ENCODE results near the gene NARF. TPM values are rescaled to one million over a fixed set of nuclear protein-coding genes. Genes with fewer than 3 reads are reported as not detected.

The NARF gene
- total RNA-seq, 5 donors from 2014 or later (not counting 1 experiment from before 2014, with no cell fraction given), result 85.7 to 113 (median 101) TPM

DNA sequence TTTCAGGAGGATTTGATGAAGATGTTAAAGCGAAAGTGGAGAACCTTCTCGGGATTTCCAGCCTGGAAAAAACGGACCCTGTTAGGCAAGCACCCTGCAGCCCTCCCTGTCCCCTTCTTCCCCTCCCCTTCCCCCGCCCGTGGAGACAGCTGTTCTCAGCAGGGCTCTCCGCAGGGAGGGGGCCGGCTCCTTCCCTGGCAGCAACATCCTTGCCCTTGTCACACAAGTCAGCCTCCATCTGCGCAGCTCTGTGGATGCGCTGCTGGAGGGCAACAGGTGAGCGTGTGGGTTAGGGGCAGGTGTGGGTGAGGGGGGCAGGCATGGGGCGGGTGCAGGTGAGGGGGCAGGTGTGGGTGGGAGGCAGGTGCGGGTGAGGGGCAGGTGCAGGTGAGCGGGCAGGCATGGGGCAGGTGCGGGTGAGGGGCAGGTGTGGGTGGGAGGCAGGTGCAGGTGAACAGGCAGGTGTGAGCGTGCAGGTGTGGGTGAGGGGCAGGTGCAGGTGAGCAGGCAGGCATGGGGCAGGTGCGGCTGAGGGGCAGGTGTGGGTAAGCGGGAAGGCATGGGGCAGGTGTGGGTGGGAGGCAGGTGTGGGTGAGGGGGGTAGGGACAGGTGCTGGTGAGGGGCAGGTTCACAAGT, 17.4 kb upstream of the NARF start:
- no peak for DNase-seq
- Mint-ChIP-seq H3K4me1 (peaks cover 0 to 8% (median 5%) of the 10 kb centered on the region in 3 donors), H3K27me3 (no peaks in the 10 kb centered on the region), H3K9me3 (no peaks in the 10 kb centered on the region), H3K36me3 (no peaks in the 10 kb centered on the region), H3K27ac (no peak overlapping the region), H3K4me3 (no peak overlapping the region)
- 87% methylated on average over 6 of the region's 17 CpGs for WGBS (ENCODE audit: insufficient coverage)
- H3K27ac ChIP-seq (ENCODE audit: low read length), result no peak overlapping the region
- no peaks in the 10 kb centered on the region for H3K9me3 ChIP-seq
- POLR2A ChIA-PET, result no interaction called here
- CTCF ChIA-PET, result no interaction called here
- peaks cover 47 to 56% of the 10 kb centered on the region in 2 donors for H3K36me3 ChIP-seq (ENCODE audit: control insufficient read depth in 2 of 2, extremely low read depth in 1 of 2, insufficient read depth in 1 of 2, low read length in 1 of 2)
- H3K4me1 ChIP-seq (ENCODE audit: control insufficient read depth in 1 of 2, extremely low read depth in 1 of 2, insufficient read depth in 2 of 2, low read length in 2 of 2), result peaks cover 0 to 22% of the 10 kb centered on the region in 2 experiments
- no peak overlapping the region for H3K4me3 ChIP-seq (ENCODE audit: control insufficient read depth in 1 of 2, extremely low read depth in 1 of 2, low read length in 1 of 2)
- no peaks in the 10 kb centered on the region for H3K27me3 ChIP-seq (replicated peaks in 1 of 2; ENCODE audit: control insufficient read depth in 2 of 2, extremely low read depth in 1 of 2, insufficient read depth in 2 of 2, low read length in 1 of 2)
- no peak for ATAC-seq (replicated peaks in 1 of 4)

DNA sequence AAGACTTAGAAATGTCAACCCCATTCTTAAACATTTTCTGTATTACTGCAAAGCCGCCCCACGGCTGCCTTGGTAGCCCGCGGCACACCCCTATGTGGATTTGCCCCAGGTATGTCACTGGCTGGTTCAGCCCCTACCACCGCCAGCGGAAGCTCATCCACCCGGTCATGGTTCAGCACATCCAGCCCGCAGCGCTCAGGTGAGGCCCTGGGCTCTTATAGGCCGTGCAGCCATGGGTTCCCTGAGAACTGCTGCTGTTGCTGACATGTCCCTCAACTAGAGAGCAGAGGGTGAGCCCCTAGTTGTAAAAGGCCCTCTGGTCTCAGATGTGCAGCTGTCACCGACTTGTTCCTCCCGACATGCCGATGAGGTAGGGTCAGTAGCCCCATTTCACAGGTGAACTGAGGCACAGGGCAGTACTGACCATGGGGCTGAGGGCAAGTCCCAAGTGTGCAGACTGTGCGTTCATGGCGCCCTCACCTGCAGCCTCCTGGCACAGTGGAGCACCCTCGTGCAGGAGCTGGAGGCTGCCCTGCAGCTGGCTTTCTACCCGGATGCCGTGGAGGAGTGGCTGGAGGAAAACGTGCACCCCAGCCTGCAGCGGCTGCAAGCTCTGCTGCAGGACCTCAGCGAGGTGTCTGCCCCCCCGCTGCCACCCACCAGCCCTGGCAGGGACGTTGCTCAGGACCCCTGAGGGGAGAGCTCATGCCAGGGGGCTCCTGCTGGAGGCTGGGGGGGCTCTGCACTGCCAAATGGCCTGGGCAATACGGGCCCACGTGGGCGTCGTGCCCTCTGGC, 16.7 kb upstream of the NARF start:
- Mint-ChIP-seq H3K9me3 (no peaks in the 10 kb centered on the region), H3K4me3 (no peak overlapping the region), H3K36me3 (no peaks in the 10 kb centered on the region), H3K27me3 (no peaks in the 10 kb centered on the region), H3K4me1 (peaks cover 0 to 15% (median 12%) of the 10 kb centered on the region in 3 donors), H3K27ac (no peak overlapping the region)
- ATAC-seq (replicated peaks in 1 of 4), result no peak
- H3K36me3 ChIP-seq (ENCODE audit: control insufficient read depth in 2 of 2, extremely low read depth in 1 of 2, insufficient read depth in 1 of 2, low read length in 1 of 2), result peaks cover 40 to 57% of the 10 kb centered on the region in 2 donors
- H3K27ac ChIP-seq (ENCODE audit: low read length), result no peak overlapping the region
- DNase-seq, result no peak
- no peaks in the 10 kb centered on the region for H3K27me3 ChIP-seq (replicated peaks in 1 of 2; ENCODE audit: control insufficient read depth in 2 of 2, extremely low read depth in 1 of 2, insufficient read depth in 2 of 2, low read length in 1 of 2)
- no peak overlapping the region for H3K4me3 ChIP-seq (ENCODE audit: control insufficient read depth in 1 of 2, extremely low read depth in 1 of 2, low read length in 1 of 2)
- ChIA-PET CTCF (no interaction called here), POLR2A (interaction anchor here in 1 of 2 donors (0.5 kb wide), 1 partner anchor 349 kb away, joined by 8 read pairs; no protein-coding TSS in a partner anchor)
- peaks cover 0 to 30% of the 10 kb centered on the region in 2 experiments for H3K4me1 ChIP-seq (ENCODE audit: control insufficient read depth in 1 of 2, extremely low read depth in 1 of 2, insufficient read depth in 2 of 2, low read length in 2 of 2)
- H3K9me3 ChIP-seq, result no peaks in the 10 kb centered on the region
- 87% methylated on average over 26 of the region's 27 CpGs for WGBS (ENCODE audit: insufficient coverage)

DNA sequence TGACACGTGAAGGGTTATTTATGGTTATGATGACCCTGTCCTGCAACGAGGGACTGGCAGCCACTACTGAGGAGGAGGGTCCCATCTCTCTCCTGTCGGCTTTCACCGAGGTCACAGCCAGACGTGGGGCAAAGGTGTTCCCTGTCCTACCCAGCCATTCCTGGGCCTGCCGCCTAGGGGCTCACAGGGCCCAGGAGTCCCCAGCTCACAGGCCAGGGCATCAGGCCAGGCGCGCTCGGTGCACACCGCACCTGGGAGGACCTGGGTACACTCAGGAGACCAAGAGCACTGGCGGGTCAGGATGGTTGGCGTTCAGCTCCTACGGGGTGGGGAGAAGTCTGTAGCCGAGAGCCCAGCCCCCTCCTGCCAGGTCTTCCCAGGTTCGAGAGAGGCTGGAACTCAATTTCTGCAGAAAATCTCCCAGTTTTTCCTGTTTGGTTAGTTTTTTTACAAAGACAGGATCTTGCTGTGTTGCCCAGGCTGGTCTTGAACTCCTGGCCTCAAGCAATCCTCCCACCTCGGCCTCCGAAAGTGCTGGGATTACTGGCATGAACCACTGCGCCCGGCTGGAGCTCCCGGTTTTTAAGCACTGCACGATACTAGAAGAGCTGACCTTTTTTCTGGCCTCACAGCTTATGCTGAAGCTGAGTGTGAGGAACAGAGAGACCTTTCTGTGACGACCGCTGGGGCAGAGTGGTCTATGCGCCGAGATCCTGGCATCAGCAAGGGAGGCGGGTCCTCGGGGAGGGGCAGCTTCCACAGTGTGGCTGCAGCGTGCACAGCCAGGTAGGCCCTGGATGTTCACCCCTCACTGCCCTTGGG, 15.7 kb upstream of the NARF start:
- H3K9me3 ChIP-seq, result no peaks in the 10 kb centered on the region
- no peak overlapping the region for H3K4me3 ChIP-seq (ENCODE audit: control insufficient read depth in 1 of 2, extremely low read depth in 1 of 2, low read length in 1 of 2)
- H3K27me3 Mint-ChIP-seq, result no peaks in the 10 kb centered on the region
- H3K27ac Mint-ChIP-seq, result no peak overlapping the region
- no peak for ATAC-seq (replicated peaks in 1 of 4)
- peaks cover 33 to 54% of the 10 kb centered on the region in 2 donors for H3K36me3 ChIP-seq (ENCODE audit: control insufficient read depth in 2 of 2, extremely low read depth in 1 of 2, insufficient read depth in 1 of 2, low read length in 1 of 2)
- 88% methylated on average over 20 of the region's 28 CpGs for WGBS (ENCODE audit: insufficient coverage)
- H3K27me3 ChIP-seq (replicated peaks in 1 of 2; ENCODE audit: control insufficient read depth in 2 of 2, extremely low read depth in 1 of 2, insufficient read depth in 2 of 2, low read length in 1 of 2), result no peaks in the 10 kb centered on the region
- H3K27ac ChIP-seq (ENCODE audit: low read length), result no peak overlapping the region
- H3K9me3 Mint-ChIP-seq, result no peaks in the 10 kb centered on the region
- peaks cover 5 to 19% (median 17%) of the 10 kb centered on the region in 3 donors for H3K4me1 Mint-ChIP-seq
- no peak for DNase-seq
- CTCF ChIA-PET, result no interaction called here
- POLR2A ChIA-PET, result no interaction called here
- no peak overlapping the region for H3K4me3 Mint-ChIP-seq
- H3K4me1 ChIP-seq (ENCODE audit: control insufficient read depth in 1 of 2, extremely low read depth in 1 of 2, insufficient read depth in 2 of 2, low read length in 2 of 2), result peaks cover 0 to 32% of the 10 kb centered on the region in 2 experiments
- no peaks in the 10 kb centered on the region for H3K36me3 Mint-ChIP-seq

DNA sequence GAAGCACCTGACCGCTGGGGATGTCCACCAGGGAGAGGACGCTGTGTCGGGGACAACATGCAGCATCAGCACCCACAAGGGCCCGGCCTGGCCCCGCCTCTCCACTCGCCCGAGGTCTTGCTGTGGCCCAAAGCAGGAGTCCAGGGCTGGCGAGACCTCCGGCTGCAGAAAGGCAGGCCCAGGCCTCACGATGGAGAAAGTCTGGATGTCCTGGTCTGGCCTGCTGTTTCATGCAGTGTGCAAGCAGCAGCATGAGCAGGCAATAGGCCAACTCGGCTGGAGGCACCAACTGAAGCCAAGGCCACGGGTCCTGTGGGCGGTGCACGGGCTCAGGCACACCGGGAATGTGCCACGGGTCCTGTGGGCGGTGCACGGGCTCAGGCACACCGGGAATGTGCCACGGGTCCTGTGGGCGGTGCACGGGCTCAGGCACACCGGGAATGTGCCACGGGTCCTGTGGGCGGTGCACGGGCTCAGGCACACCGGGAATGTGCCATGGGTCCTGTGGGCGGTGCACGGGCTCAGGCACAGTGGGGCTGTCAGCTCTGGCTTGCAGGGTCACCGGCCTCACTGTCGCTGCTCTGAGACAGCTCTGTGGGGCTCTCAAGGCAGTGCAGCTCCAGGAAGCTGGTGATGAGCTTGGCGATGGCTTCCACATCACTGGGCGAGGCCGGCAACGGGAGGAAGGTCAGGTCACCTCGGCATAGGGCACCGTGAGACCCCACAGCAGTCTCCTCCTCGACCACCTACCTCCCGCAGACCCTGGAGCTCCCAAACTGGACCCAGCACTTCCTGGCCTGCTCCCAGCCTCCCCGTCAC, 14.9 kb upstream of the NARF start:
- no peak overlapping the region for H3K27ac ChIP-seq (ENCODE audit: low read length)
- Mint-ChIP-seq H3K9me3 (no peaks in the 10 kb centered on the region), H3K36me3 (no peaks in the 10 kb centered on the region), H3K27me3 (no peaks in the 10 kb centered on the region), H3K4me3 (no peak overlapping the region), H3K27ac (no peak overlapping the region), H3K4me1 (peaks cover 5 to 21% (median 18%) of the 10 kb centered on the region in 3 donors)
- ATAC-seq (replicated peaks in 1 of 4) (no peak), DNase-seq (no peak)
- POLR2A ChIA-PET, result no interaction called here
- 94% methylated on average over 29 of the region's 40 CpGs for whole genome bisulfite sequencing (ENCODE audit: insufficient coverage)
- CTCF ChIA-PET, result no interaction called here
- no peaks in the 10 kb centered on the region for H3K9me3 ChIP-seq
- H3K4me1 ChIP-seq (ENCODE audit: control insufficient read depth in 1 of 2, extremely low read depth in 1 of 2, insufficient read depth in 2 of 2, low read length in 2 of 2), result peaks cover under 1 to 36% of the 10 kb centered on the region in 2 experiments
- peaks cover 35 to 57% of the 10 kb centered on the region in 2 donors for H3K36me3 ChIP-seq (ENCODE audit: control insufficient read depth in 2 of 2, extremely low read depth in 1 of 2, insufficient read depth in 1 of 2, low read length in 1 of 2)
- no peak overlapping the region for H3K4me3 ChIP-seq (ENCODE audit: control insufficient read depth in 1 of 2, extremely low read depth in 1 of 2, low read length in 1 of 2)
- no peaks in the 10 kb centered on the region for H3K27me3 ChIP-seq (replicated peaks in 1 of 2; ENCODE audit: control insufficient read depth in 2 of 2, extremely low read depth in 1 of 2, insufficient read depth in 2 of 2, low read length in 1 of 2)

DNA sequence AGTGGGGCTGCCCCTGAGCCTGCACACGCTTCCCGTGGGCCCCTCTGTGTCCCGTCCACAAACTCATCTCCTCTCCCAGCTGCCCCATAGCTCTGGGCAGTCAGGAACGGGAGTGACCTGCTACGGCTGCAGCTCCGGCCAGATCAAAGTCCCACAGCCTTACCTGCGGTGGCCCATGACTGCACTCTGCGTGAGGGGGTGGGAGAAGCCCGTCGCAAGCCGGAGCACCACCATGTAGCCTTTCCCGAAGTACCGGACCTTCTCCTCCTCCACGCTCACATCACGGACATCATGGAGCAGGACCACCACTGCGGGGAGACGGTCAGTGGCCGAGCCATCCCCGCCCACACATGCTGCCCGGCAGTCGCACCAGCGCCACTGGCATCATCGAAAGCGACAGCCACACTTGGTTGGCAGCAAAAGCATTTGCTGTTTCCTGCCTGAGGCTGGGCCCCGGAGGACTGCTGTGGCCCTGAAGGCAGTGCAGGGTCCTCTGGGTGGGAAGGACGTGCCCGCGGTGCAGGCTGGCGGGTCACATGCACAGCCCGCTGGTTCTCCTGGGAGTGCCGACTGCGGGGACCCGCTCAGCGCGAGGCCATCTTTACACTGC, 14.2 kb upstream of the NARF start:
- Histone ChIP-seq H3K27me3 (replicated peaks in 1 of 2; ENCODE audit: control insufficient read depth in 2 of 2, extremely low read depth in 1 of 2, insufficient read depth in 2 of 2, low read length in 1 of 2) (no peaks in the 10 kb centered on the region), H3K4me1 (ENCODE audit: control insufficient read depth in 1 of 2, extremely low read depth in 1 of 2, insufficient read depth in 2 of 2, low read length in 2 of 2) (peaks cover 2 to 41% of the 10 kb centered on the region in 2 experiments), H3K4me3 (ENCODE audit: control insufficient read depth in 1 of 2, extremely low read depth in 1 of 2, low read length in 1 of 2) (no peak overlapping the region), H3K36me3 (ENCODE audit: control insufficient read depth in 2 of 2, extremely low read depth in 1 of 2, insufficient read depth in 1 of 2, low read length in 1 of 2) (peaks cover 35 to 55% of the 10 kb centered on the region in 2 donors), H3K27ac (ENCODE audit: low read length) (no peak overlapping the region), H3K9me3 (no peaks in the 10 kb centered on the region)
- Mint-ChIP-seq H3K4me3 (no peak overlapping the region), H3K36me3 (no peaks in the 10 kb centered on the region), H3K27me3 (no peaks in the 10 kb centered on the region), H3K27ac (no peak overlapping the region), H3K9me3 (no peaks in the 10 kb centered on the region), H3K4me1 (peaks cover 12 to 27% (median 23%) of the 10 kb centered on the region in 3 donors)
- ATAC-seq (replicated peaks in 1 of 4), result no peak
- 94% methylated on average over 34 of the region's 35 CpGs for WGBS (ENCODE audit: insufficient coverage)
- DNase-seq, result no peak
- ChIA-PET POLR2A (no interaction called here), CTCF (no interaction called here)
